ENCODE results near the gene KRTAP12-4. TPM values are rescaled to one million over a fixed set of nuclear protein-coding genes. Genes with fewer than 3 reads are reported as not detected.

Gene KRTAP12-4
- total RNA-seq, 3 donors from 2014 or later, result not detected

DNA sequence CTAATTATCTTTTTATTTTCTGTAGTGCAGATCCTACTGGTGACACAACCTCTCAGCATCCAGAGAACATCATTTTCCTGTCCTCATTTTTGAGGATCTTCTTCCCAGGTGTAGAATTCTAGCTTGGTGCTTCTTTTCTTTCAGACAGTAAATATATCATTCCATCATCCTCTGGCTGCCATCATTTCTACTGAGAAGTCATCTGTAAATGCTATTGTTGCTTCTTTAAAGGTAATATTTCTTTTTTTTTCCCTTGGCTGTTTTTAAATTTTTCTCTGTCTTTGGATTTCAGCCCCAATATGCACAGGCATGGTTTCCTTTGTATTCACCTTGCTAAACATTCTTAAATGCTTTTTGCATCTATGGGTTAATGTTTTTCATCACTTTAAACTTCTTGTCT, 30.9 kb downstream of the KRTAP12-4 start:
- no peaks in the 10 kb centered on the region for H3K4me1 ChIP-seq
- intact Hi-C loops (cut with DNase I; ENCODE audit: low total_unique reads), result no loop called here
- H3K36me3 ChIP-seq, result no peaks in the 10 kb centered on the region
- peaks cover 0 to 20% of the 10 kb centered on the region in 2 donors for H3K27me3 ChIP-seq
- TF ChIP-seq, protein P1, sequence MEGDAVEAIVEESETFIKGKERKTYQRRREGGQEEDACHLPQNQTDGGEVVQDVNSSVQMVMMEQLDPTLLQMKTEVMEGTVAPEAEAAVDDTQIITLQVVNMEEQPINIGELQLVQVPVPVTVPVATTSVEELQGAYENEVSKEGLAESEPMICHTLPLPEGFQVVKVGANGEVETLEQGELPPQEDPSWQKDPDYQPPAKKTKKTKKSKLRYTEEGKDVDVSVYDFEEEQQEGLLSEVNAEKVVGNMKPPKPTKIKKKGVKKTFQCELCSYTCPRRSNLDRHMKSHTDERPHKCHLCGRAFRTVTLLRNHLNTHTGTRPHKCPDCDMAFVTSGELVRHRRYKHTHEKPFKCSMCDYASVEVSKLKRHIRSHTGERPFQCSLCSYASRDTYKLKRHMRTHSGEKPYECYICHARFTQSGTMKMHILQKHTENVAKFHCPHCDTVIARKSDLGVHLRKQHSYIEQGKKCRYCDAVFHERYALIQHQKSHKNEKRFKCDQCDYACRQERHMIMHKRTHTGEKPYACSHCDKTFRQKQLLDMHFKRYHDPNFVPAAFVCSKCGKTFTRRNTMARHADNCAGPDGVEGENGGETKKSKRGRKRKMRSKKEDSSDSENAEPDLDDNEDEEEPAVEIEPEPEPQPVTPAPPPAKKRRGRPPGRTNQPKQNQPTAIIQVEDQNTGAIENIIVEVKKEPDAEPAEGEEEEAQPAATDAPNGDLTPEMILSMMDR (IDR thresholded peaks at IDR 0.05), result no peak
- TF ChIP-seq POLR2AphosphoS5 (IDR thresholded peaks at IDR 0.05) (no peak), POLR2A (IDR thresholded peaks at IDR 0.05) (no peak)
- H3K4me3 ChIP-seq, result no peak overlapping the region
- DNase-seq (ENCODE audit: low spot score in 2 of 2), result no peak
- H3K27ac ChIP-seq, result no peak overlapping the region
- H3K9me3 ChIP-seq, result peaks cover 11 to 38% of the 10 kb centered on the region in 2 donors

DNA sequence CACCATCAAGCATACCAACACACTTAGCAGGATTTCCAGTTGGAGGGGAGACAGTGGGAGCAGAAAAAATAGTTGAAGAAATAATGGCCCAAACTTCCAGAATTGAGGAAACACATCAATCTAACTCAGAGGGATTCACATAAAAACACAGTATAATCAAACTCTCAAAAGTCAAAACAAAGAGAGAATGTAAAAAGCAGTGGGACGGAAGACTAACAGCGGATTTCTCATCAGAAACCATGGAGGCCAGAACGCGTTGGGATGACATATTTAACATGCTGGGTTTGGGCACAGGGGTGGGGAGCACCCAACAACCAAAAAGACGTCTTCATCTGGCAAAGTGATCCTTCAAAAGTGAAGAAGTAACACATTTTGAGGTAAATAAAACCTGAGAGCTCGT, 34.6 kb downstream of the KRTAP12-4 start:
- TF ChIP-seq, protein P1 (IDR thresholded peaks at IDR 0.05), result no peak
- TF ChIP-seq POLR2A (IDR thresholded peaks at IDR 0.05), result no peak
- no peak for TF ChIP-seq POLR2AphosphoS5 (IDR thresholded peaks at IDR 0.05)
- intact Hi-C loops (cut with DNase I; ENCODE audit: low total_unique reads), result no loop called here
- no peaks in the 10 kb centered on the region for H3K4me1 ChIP-seq
- H3K27me3 ChIP-seq, result peaks cover 0 to 23% of the 10 kb centered on the region in 2 donors
- no peak for DNase-seq (ENCODE audit: low spot score in 2 of 2)
- H3K36me3 ChIP-seq, result no peaks in the 10 kb centered on the region
- no peak overlapping the region for H3K4me3 ChIP-seq
- no peak overlapping the region for H3K27ac ChIP-seq
- peaks cover 11 to 35% of the 10 kb centered on the region in 2 donors for H3K9me3 ChIP-seq

DNA sequence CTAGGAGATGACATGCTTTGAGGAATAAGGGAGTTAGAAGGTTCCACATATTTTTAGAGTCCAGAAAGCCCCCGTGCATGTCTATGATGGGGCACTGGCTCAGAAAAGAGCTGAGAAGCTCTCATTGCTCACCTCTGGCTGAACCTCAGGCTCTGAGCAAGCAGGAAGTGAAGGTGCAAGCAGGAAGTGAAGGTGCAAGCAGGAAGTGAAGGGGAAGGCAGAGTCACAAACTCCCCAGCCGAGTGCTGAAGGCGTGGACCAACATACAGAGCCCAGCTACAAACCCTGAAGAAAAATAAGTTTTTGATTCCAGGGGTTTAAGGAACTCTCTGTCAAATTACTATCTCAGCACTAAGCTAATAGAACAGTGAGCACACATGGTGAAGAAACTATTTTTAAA, 35.5 kb downstream of the KRTAP12-4 start:
- peaks cover 0 to 33% of the 10 kb centered on the region in 2 donors for H3K27me3 ChIP-seq
- H3K9me3 ChIP-seq, result peaks cover 3 to 25% of the 10 kb centered on the region in 2 donors
- intact Hi-C loops (cut with DNase I; ENCODE audit: low total_unique reads), result no loop called here
- no peak overlapping the region for H3K4me3 ChIP-seq
- H3K4me1 ChIP-seq, result no peaks in the 10 kb centered on the region
- H3K27ac ChIP-seq, result no peak overlapping the region
- DNase-seq (ENCODE audit: low spot score in 2 of 2), result no peak
- TF ChIP-seq POLR2A (IDR thresholded peaks at IDR 0.05) (no peak), POLR2AphosphoS5 (IDR thresholded peaks at IDR 0.05) (no peak)
- TF ChIP-seq, protein P1 (IDR thresholded peaks at IDR 0.05), result no peak
- no peaks in the 10 kb centered on the region for H3K36me3 ChIP-seq

DNA sequence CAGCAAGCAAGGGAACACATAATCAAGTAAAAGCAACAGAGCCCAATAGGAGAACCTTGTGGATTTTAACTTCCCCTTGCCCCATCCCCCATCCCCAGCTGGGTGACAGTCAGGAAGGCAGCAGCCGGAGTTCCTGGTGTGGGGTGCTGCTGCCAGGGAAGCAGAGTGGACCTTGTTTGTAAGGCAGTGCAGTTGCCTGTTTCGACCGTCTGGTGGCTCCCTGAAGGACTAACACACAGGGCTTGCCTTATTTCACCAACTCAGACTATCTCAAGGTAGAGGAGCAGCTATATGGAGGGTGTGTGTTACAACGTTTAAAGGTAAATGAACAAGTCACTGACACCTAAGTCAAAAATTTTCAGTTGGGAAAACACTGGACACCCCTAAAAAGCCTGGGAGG, 36.0 kb downstream of the KRTAP12-4 start:
- Histone ChIP-seq H3K27me3 (peaks cover 0 to 36% of the 10 kb centered on the region in 2 donors), H3K4me1 (no peaks in the 10 kb centered on the region), H3K27ac (no peak overlapping the region), H3K4me3 (no peak overlapping the region), H3K36me3 (no peaks in the 10 kb centered on the region), H3K9me3 (peaks cover 2 to 21% of the 10 kb centered on the region in 2 donors)
- TF ChIP-seq POLR2AphosphoS5 (IDR thresholded peaks at IDR 0.05), result no peak
- TF ChIP-seq, protein P1 (IDR thresholded peaks at IDR 0.05), result no peak
- DNase-seq (ENCODE audit: low spot score in 2 of 2), result no peak
- intact Hi-C loops (cut with DNase I; ENCODE audit: low total_unique reads), result no loop called here

DNA sequence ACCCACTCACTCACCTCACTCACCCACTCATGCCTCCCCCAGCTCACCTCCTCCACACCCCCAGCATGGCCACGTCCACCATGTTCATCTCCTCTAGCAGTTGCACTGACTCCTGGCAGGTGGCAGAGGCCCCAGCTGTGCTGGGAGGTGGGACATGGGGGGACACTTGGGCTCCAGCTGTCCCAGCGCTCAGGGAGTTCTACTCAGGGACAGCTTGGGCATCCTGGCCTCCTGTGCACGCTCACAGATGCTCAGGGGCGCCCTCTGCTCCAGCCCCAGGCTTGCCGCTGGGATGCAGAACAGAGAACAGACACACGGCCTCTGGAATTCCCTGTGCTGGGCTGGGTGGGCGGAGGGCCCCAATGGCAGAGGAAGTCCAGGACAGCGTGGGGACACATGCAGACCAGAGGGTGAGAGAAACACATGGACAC, 37.4 kb downstream of the KRTAP12-4 start:
- peaks cover 0 to 36% of the 10 kb centered on the region in 2 donors for H3K27me3 ChIP-seq
- H3K9me3 ChIP-seq, result peaks cover 3 to 12% of the 10 kb centered on the region in 2 donors
- H3K27ac ChIP-seq, result no peak overlapping the region
- no peaks in the 10 kb centered on the region for H3K4me1 ChIP-seq
- TF ChIP-seq POLR2AphosphoS5 (IDR thresholded peaks at IDR 0.05) (no peak), POLR2A (IDR thresholded peaks at IDR 0.05) (no peak)
- TF ChIP-seq, protein P1 (IDR thresholded peaks at IDR 0.05), result no peak
- DNase-seq (ENCODE audit: low spot score in 2 of 2), result no peak
- H3K4me3 ChIP-seq, result no peak overlapping the region
- intact Hi-C loops (cut with DNase I; ENCODE audit: low total_unique reads), result no loop called here
- H3K36me3 ChIP-seq, result no peaks in the 10 kb centered on the region
